ENCODE measurements around the gene AURKB.

DNA sequence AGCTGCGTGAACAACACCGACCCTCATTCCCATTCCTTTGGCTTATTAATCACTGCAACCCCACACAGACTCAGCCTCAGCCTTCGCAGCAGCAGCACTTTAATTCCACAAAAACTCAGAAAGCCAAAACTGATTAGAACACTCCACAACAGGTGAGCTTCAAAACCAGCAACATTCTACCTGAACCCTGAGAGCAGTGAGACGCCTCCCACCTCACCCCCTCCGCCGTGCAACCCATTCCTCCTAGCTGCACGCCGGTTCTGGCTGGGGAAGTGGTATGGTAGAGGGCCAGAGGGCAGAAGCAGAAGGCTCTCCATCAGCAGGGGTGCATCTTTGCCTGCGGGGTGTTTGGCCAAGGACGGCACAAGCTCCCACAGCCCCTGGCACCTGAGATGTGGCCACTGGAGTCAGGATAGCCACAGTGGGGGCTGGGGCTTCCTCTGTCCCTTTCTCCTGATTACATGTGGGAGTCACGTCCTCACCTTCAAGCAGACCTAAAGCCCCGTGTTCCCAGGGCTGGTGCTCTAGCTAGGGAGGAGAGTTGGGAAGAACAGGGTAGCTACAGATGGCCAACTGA, 22.0 kb downstream of the AURKB start:
- TF ChIP-seq, protein P1, sequence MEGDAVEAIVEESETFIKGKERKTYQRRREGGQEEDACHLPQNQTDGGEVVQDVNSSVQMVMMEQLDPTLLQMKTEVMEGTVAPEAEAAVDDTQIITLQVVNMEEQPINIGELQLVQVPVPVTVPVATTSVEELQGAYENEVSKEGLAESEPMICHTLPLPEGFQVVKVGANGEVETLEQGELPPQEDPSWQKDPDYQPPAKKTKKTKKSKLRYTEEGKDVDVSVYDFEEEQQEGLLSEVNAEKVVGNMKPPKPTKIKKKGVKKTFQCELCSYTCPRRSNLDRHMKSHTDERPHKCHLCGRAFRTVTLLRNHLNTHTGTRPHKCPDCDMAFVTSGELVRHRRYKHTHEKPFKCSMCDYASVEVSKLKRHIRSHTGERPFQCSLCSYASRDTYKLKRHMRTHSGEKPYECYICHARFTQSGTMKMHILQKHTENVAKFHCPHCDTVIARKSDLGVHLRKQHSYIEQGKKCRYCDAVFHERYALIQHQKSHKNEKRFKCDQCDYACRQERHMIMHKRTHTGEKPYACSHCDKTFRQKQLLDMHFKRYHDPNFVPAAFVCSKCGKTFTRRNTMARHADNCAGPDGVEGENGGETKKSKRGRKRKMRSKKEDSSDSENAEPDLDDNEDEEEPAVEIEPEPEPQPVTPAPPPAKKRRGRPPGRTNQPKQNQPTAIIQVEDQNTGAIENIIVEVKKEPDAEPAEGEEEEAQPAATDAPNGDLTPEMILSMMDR (IDR thresholded peaks at IDR 0.05 in 2 of 3, conservative IDR thresholded peaks at IDR 0.05 in 1 of 3; ENCODE audit: borderline replicate concordance in 1 of 3, insufficient read depth in 1 of 3, low read depth in 2 of 3, low read length in 2 of 3), result no peak
- TF ChIP-seq, protein P2, sequence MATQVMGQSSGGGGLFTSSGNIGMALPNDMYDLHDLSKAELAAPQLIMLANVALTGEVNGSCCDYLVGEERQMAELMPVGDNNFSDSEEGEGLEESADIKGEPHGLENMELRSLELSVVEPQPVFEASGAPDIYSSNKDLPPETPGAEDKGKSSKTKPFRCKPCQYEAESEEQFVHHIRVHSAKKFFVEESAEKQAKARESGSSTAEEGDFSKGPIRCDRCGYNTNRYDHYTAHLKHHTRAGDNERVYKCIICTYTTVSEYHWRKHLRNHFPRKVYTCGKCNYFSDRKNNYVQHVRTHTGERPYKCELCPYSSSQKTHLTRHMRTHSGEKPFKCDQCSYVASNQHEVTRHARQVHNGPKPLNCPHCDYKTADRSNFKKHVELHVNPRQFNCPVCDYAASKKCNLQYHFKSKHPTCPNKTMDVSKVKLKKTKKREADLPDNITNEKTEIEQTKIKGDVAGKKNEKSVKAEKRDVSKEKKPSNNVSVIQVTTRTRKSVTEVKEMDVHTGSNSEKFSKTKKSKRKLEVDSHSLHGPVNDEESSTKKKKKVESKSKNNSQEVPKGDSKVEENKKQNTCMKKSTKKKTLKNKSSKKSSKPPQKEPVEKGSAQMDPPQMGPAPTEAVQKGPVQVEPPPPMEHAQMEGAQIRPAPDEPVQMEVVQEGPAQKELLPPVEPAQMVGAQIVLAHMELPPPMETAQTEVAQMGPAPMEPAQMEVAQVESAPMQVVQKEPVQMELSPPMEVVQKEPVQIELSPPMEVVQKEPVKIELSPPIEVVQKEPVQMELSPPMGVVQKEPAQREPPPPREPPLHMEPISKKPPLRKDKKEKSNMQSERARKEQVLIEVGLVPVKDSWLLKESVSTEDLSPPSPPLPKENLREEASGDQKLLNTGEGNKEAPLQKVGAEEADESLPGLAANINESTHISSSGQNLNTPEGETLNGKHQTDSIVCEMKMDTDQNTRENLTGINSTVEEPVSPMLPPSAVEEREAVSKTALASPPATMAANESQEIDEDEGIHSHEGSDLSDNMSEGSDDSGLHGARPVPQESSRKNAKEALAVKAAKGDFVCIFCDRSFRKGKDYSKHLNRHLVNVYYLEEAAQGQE (IDR thresholded peaks at IDR 0.05; ENCODE audit: low read depth), result no peak
- TF ChIP-seq POLR2A (IDR thresholded peaks at IDR 0.05; ENCODE audit: borderline replicate concordance, extremely low read depth, insufficient read depth, insufficient read length), result no peak
- TF ChIP-seq POLR2AphosphoS5 (IDR thresholded peaks at IDR 0.05; ENCODE audit: low read depth, low read length), result no peak
- no peak for TF ChIP-seq EZH2 (IDR thresholded peaks at IDR 0.05)
- TF ChIP-seq ZFX (IDR thresholded peaks at IDR 0.05), result no peak
- TF ChIP-seq FOSL1 (IDR thresholded peaks at IDR 0.05; ENCODE audit: low read depth), result no peak
- TF ChIP-seq SIN3A (IDR thresholded peaks at IDR 0.05; ENCODE audit: low read depth), result no peak
- no peak for TF ChIP-seq TCF7L2 (IDR thresholded peaks at IDR 0.05; ENCODE audit: borderline replicate concordance, extremely low read depth, insufficient read depth, insufficient read length)
- TF ChIP-seq RAD21 (IDR thresholded peaks at IDR 0.05; ENCODE audit: low read depth), result no peak
- no peak for TF ChIP-seq ZNF274 (IDR thresholded peaks at IDR 0.05; ENCODE audit: low read depth, low read length)
- TF ChIP-seq EZH2phosphoT487 (IDR thresholded peaks at IDR 0.05; ENCODE audit: borderline replicate concordance), result no peak
- TF ChIP-seq JUND (IDR thresholded peaks at IDR 0.05), result no peak
- no peak for TF ChIP-seq ATF3 (IDR thresholded peaks at IDR 0.05)
